HEK293 (cell line): Measurements from ENCODE around the gene FDXR.

Source experiments
- CTCF ChIA-PET: fragments of 350-600 bp; formaldehyde crosslinking; extraction: SDS; loops from one replicate; lab custom pipeline; 2021; ENCODE audit warnings: antibody characterized with exemption; lab: Yijun Ruan, JAX
- POLR2A ChIA-PET: fragments of 300-600 bp; formaldehyde crosslinking; extraction: SDS; loops from one replicate; lab custom pipeline; 2020; ENCODE audit warnings: antibody characterized with exemption, inconsistent platforms; lab: Yijun Ruan, JAX
- H3K27ac ChIP-seq: fragments of 200-500 bp; sonication (Bioruptor generic); 2 replicates; pipeline ENCODE4 v1.5.1; 2014; ENCODE audit warnings: low read depth, low read length, control low read depth, inconsistent platforms; ENCODE audit errors: extremely low read depth
- H3K36me3 ChIP-seq, 2 experiments: fragments of 200-500 bp in 1 of 2; sonication (Bioruptor generic) in 1 of 2; 1 replicate in 1 of 2; 2 replicates in 1 of 2; pipeline ENCODE4 v1.5.1; 2014 to 2017; ENCODE audit warnings: inconsistent platforms in 2 of 2, low read length in 2 of 2; ENCODE audit not compliant: control insufficient read depth in 2 of 2, insufficient read depth in 1 of 2
- H3K4me1 ChIP-seq: fragments of 200-500 bp; sonication (Bioruptor generic); 2 replicates; pipeline ENCODE4 v1.5.1; 2014; ENCODE audit warnings: mild to moderate bottlenecking, low read length, inconsistent platforms; ENCODE audit not compliant: control insufficient read depth, insufficient read depth
- H3K4me3 ChIP-seq: 2 replicates; pipeline ENCODE4 v1.5.1; 2011; ENCODE audit warnings: low read depth, mild to moderate bottlenecking, control low read depth, low read length, moderate library complexity
- H3K9me3 ChIP-seq: fragments of 200-500 bp; sonication (Bioruptor generic); 2 replicates; pipeline ENCODE4 v1.5.1; 2014; ENCODE audit warnings: low read depth, low read length, inconsistent platforms; ENCODE audit not compliant: control insufficient read depth, insufficient read depth
- BCL11A ChIP-seq: fragments of 450-650 bp; formaldehyde crosslinking; IDR thresholded peaks from 2 replicates; pipeline ENCODE4 v1.5.1; 2016; ENCODE audit warnings: low read depth, missing biosample characterization, missing genetic modification characterization
- KLF1 ChIP-seq: fragments of 450-650 bp; formaldehyde crosslinking; IDR thresholded peaks from 2 replicates; pipeline ENCODE4 v1.5.1; 2016; ENCODE audit warnings: missing biosample characterization, missing genetic modification characterization
- PATZ1 ChIP-seq: fragments of 450-650 bp; formaldehyde crosslinking; IDR thresholded peaks from 2 replicates; pipeline ENCODE4 v1.5.1; 2016; ENCODE audit warnings: missing biosample characterization, missing genetic modification characterization
- PRDM10 ChIP-seq: fragments of 450-650 bp; formaldehyde crosslinking; IDR thresholded peaks from 2 replicates; pipeline ENCODE4 v1.5.1; 2016; ENCODE audit warnings: missing biosample characterization, missing genetic modification characterization
- PRDM2 ChIP-seq: fragments of 450-650 bp; formaldehyde crosslinking; IDR thresholded peaks from 2 replicates; pipeline ENCODE4 v1.5.1; 2016; ENCODE audit warnings: missing biosample characterization, missing genetic modification characterization, borderline replicate concordance
- SCRT1 ChIP-seq: fragments of 450-650 bp; formaldehyde crosslinking; IDR thresholded peaks from 2 replicates; pipeline ENCODE4 v1.5.1; 2016; ENCODE audit warnings: missing biosample characterization, missing genetic modification characterization, borderline replicate concordance
- SP2 ChIP-seq: fragments of 450-650 bp; formaldehyde crosslinking; IDR thresholded peaks from 2 replicates; pipeline ENCODE4 v1.5.1; 2016; ENCODE audit warnings: missing biosample characterization, missing genetic modification characterization
- ZBTB1 ChIP-seq: fragments of 450-650 bp; formaldehyde crosslinking; IDR thresholded peaks from 2 replicates; pipeline ENCODE4 v1.5.1; 2016; ENCODE audit warnings: missing biosample characterization, missing genetic modification characterization
- ZBTB7A ChIP-seq: fragments of 450-650 bp; formaldehyde crosslinking; IDR thresholded peaks from 2 replicates; pipeline ENCODE4 v1.5.1; 2016; ENCODE audit warnings: low read depth, missing biosample characterization, missing genetic modification characterization
- ZFHX2 ChIP-seq: fragments of 450-650 bp; formaldehyde crosslinking; conservative IDR thresholded peaks from 2 replicates; pipeline ENCODE4 v1.5.1; 2016; ENCODE audit warnings: missing biosample characterization, missing genetic modification characterization
- ZFP41 ChIP-seq: fragments of 450-650 bp; formaldehyde crosslinking; IDR thresholded peaks from 2 replicates; pipeline ENCODE4 v1.5.1; 2016; ENCODE audit warnings: missing biosample characterization, missing genetic modification characterization, borderline replicate concordance
- ZNF121 ChIP-seq: fragments of 450-650 bp; formaldehyde crosslinking; IDR thresholded peaks from 2 replicates; pipeline ENCODE4 v1.5.1; 2016; ENCODE audit warnings: missing biosample characterization, missing genetic modification characterization
- ZNF155 ChIP-seq: fragments of 450-650 bp; formaldehyde crosslinking; IDR thresholded peaks from 2 replicates; pipeline ENCODE4 v1.5.1; 2016; ENCODE audit warnings: missing biosample characterization, missing genetic modification characterization
- ZNF16 ChIP-seq: fragments of 450-650 bp; formaldehyde crosslinking; IDR thresholded peaks from 2 replicates; pipeline ENCODE4 v1.5.1; 2016; ENCODE audit warnings: low read depth, missing biosample characterization, missing genetic modification characterization
- ZNF175 ChIP-seq: fragments of 450-650 bp; formaldehyde crosslinking; IDR thresholded peaks from 2 replicates; pipeline ENCODE4 v1.5.1; 2016; ENCODE audit warnings: missing biosample characterization, missing genetic modification characterization
- ZNF280D ChIP-seq: fragments of 450-650 bp; formaldehyde crosslinking; IDR thresholded peaks from 2 replicates; pipeline ENCODE4 v1.5.1; 2016; ENCODE audit warnings: missing biosample characterization, missing genetic modification characterization
- ZNF473 ChIP-seq: fragments of 450-650 bp; formaldehyde crosslinking; IDR thresholded peaks from 2 replicates; pipeline ENCODE4 v1.5.1; 2017; ENCODE audit warnings: missing biosample characterization, missing genetic modification characterization
- ZNF529 ChIP-seq: fragments of 450-650 bp; formaldehyde crosslinking; IDR thresholded peaks from 2 replicates; pipeline ENCODE4 v1.5.1; 2017; ENCODE audit warnings: missing genetic modification characterization, missing biosample characterization; ENCODE audit not compliant: insufficient replicate concordance
- ZNF768 ChIP-seq: fragments of 450-650 bp; formaldehyde crosslinking; IDR thresholded peaks from 2 replicates; pipeline ENCODE4 v1.5.1; 2018; ENCODE audit warnings: missing biosample characterization, mild to moderate bottlenecking, missing genetic modification characterization
- ZSCAN16 ChIP-seq: fragments of 450-650 bp; formaldehyde crosslinking; IDR thresholded peaks from 2 replicates; pipeline ENCODE4 v1.5.1; 2016; ENCODE audit warnings: missing biosample characterization, missing genetic modification characterization
- ZSCAN18 ChIP-seq: fragments of 450-650 bp; formaldehyde crosslinking; IDR thresholded peaks from 2 replicates; pipeline ENCODE4 v1.5.1; 2016; ENCODE audit warnings: missing biosample characterization, missing genetic modification characterization

Gene FDXR

GRCh38 chr17:74920642-74921025, 47.8 kb upstream of the FDXR start (continued):
- TF ChIP-seq ZNF175 = no peak
- no peak for TF ChIP-seq ZNF155
- no peak for TF ChIP-seq ZSCAN18 (tag by site-specific recombination)
- TF ChIP-seq SP2 (tag by site-specific recombination) = 0 out of 2 replicates have a peak, but pooled peaks have one; percentile 7
- TF ChIP-seq KLF1 (tag by site-specific recombination) = peak; percentile 45; the same call in 1 of the 2 replicates
- TF ChIP-seq SCRT1 (tag by site-specific recombination) = peak; percentile 62; the same call in 1 of the 2 replicates
- no peak for TF ChIP-seq PRDM10 (tag by site-specific recombination)
- TF ChIP-seq, all 188 proteins: peak for 5

GRCh38 chr17:74920306-74920620, 47.5 kb upstream of the FDXR start:
- POLR2A ChIA-PET = interaction anchor here (1.6 kb wide), 1 partner anchor 47 kb away, joined by 3 read pairs; the partner anchor contains the start of gene FDXR
- CTCF ChIA-PET = interaction anchor here (0.9 to 6.3 kb wide), 3 partner anchors 37 to 247 kb away, joined by 4 to 69 read pairs (median 6); no protein-coding TSS in a partner anchor
- Histone ChIP-seq H3K4me1 (no peaks in the 10 kb centered on the region), H3K27ac (no peak overlapping the region), H3K36me3 (peaks cover 0 to 5% of the 10 kb centered on the region in 2 experiments; a peak in 1 of 3 replicates), H3K9me3 (no peaks in the 10 kb centered on the region), H3K4me3 (no peak overlapping the region)
- TF ChIP-seq ZFHX2 (no peak), PRDM2 (tag by site-specific recombination) (no peak), ZSCAN16 (tag by site-specific recombination) (no peak), PATZ1 (tag by site-specific recombination) (no peak), ZNF473 (no peak), ZFP41 (tag by site-specific recombination) (no peak), ZNF121 (tag by site-specific recombination) (no peak), ZNF768 (tag by site-specific recombination) (no peak), ZBTB7A (tag by site-specific recombination) (no peak), BCL11A (no peak), ZBTB1 (tag by site-specific recombination) (no peak), ZNF280D (no peak), ZNF529 (tag by site-specific recombination) (no peak), ZNF16 (tag by site-specific recombination) (no peak)
